Activated CD8-positive, alpha-beta memory T cell treated with anti-CD3 and anti-CD28 coated beads, Interleukin-2, amount 50 U/mL, for 1 hour (primary cell): ENCODE results near the gene PAPPA.

Source experiments
- DNase-seq: peaks from one replicate; pipeline ENCODE4 v3.0.0-alpha.2; 2020; ENCODE audit errors: extremely low read depth

PAPPA gene

DNA sequence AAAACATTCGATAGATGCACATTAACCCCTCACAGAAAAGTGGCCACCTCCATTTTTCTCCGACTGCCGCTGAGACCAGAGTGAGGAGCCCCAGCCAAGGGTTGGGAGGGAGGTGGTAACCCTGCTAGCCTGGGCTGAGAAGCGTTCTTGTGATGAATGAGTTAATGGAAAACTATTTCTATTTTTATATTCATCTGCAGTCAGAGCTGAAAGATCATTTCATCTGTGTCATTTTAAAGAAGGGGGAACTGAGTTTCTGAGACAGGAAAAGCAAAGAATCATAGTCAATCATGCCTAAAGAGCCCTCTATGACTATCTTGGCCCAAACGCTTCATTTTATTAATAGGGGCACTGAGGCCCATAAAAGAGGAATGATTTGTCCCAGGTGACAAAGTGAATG is 229.5 kb downstream of the PAPPA start:
- no peak for DNase-seq

DNA sequence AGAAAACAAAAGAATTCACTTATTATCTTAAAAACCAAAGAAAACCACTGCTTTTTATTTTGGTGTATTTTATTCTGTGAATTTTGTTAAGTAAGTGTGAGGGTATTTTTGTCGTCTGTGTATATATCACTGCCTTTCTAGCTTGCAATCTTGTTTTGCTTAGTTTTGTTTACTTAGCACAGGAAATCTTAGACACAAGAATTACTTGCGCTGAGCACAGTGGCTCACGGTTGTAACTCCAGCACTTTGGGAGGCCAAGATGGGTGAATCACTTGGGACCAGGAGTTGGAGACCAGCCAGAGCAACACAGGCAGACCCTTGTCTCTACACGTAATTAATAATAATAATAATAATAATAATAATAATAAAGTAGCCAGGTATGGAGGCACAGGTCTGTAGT is 230.3 kb downstream of the PAPPA start:
- no peak for DNase-seq

GRCh38 chr9:116387934-116388698 is 234.5 kb downstream of the PAPPA start:
- no peak for DNase-seq

GRCh38 chr9:116389541-116390302 is 236.1 kb downstream of the PAPPA start:
- no peak for DNase-seq

DNA sequence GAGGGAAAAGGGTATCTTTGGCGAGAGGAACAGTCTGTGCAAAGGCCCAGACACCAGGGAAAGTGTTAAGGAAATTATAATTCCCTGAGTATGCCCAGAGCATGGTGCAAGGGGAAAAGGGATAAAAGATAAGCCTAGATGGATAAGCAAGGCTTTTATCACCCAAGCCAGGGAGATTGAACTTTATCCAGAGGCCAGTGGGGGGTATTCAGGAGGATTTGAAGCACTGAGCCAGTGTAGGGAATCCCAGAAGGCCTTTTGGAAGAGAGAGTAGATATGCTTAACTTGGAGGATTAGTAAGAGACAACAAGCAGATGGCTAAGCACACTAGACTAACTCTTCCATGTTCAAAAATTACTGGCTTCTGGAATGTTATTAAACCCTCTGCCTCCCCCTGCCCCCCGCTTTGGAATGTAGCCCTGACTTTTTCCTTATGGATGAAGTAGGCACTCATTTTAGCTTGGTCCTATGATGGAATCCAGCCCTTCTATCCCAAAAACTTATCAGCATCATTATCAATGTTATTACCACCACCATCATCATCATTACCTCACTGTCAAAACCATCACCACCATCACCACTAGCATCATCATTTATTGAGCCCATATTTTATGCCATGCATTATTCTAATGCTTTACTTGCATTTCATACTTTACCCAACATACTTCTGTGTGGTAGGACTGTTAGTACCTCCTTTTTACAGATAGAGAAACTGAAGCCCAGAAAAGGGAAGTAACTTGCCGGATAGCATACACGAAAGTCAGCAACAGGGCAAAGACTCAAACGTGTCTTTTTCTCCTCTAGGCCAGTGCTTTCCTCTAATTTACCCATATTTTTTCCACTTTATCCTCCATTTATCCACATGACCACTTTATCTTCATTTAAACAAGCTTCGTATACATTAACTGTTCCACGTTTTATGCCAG is 237.0 kb downstream of the PAPPA start:
- no peak for DNase-seq

DNA sequence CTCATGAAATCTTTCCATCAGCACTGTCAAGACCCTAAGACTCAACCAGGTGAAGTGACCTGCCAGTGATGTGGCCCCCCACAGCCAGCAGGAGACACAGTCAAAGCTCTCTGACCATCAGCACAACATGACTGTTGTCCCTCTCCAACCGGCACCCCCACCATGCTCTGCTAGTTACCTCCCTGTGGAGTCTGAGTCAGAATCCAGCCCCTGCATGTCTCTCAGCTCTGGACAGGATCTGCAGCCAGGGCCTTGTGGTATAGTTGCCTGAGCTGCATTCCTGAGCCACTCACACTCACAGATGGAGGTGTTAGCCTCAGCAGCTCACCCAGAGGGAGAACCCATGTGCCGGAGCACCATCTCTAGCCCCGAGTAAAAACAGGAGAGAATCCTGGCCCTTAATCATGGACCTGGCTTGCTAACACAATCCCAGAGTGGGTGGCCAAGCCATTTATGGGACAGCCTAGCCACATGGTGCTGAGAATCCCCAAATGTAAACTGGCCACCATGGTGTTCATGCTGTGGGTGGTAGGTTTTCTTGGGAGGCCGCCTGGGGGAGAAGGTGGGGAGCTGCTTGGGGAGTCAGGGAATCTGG is 237.8 kb downstream of the PAPPA start:
- no peak for DNase-seq

DNA sequence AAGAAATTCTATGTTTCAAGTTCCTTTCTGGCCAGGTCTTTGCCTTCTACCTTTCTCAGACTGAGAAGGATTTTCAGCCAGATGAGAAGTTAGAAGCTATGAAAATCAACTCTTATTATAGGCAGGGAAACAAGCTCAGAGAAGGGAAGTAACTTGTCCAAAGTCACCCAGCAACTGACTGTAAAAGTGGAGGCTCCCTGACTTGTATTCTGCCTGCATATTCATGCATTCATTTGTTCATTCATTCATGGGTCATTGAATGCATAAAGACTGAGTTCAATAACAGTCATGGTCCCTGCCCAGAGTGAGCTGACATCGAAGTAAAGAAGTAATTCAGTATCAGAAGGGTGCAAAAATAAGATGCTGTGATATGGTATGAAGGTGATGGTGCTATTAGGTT is 239.6 kb downstream of the PAPPA start:
- DNase-seq = no peak

DNA sequence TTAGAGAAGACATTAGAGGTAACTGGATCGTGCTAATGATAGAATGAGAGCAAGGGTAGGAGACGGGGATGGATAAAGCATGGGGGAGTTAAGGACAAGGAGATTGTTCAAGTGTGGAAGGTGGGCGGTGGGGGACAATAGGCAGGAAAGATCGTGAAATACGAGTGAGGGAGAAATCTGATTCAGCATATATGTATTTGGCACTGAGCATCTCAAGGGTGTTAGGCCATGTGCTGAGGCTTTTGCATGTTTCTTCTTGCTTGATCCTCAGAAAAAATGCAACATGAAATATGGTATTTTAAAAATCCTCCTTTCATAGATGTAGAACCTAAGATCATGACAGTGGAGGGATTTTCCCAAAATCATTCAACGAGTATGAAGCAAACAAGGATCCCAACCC is 240.5 kb downstream of the PAPPA start:
- no peak for DNase-seq

GRCh38 chr9:116394894-116395698 is 241.5 kb downstream of the PAPPA start:
- DNase-seq = no peak

DNA sequence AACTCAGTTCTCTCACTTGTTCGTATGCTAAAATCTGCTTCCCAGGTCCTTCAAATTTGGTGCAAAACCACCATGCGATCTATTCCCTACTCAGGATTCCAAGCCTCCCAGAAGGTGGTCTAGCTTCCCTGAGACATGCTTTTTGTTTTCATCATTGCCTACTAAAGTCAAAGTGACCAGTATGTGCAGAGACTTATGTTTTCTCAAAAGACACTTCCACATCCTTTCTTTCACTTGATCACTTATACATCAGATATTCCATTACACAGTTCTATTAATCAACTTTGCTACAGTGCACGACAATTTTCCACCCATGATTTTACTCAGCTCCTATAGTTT is 242.1 kb downstream of the PAPPA start:
- no peak for DNase-seq

DNA sequence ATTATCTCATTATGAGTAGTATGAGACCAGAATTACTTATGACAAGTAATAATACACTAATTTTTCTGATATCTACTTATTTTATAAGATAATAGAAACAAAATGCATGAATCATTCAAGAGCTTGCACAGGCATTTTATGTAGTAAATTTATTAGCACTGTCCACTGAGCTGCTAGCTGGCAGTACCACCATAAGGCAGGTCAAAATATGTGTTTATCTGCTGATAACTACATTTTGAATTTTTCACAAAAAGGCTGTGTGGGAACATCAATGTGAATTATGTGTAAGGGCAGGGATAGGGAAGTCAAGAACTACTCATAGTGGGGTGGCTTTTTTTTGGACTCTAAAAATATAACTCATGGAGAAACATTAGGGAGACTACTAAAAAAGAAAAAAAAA is 249.6 kb downstream of the PAPPA start:
- no peak for DNase-seq

- DNase-seq = no peak
These were observed 250.6 kb downstream of the PAPPA start for GRCh38 chr9:116404228-116404627.

DNA sequence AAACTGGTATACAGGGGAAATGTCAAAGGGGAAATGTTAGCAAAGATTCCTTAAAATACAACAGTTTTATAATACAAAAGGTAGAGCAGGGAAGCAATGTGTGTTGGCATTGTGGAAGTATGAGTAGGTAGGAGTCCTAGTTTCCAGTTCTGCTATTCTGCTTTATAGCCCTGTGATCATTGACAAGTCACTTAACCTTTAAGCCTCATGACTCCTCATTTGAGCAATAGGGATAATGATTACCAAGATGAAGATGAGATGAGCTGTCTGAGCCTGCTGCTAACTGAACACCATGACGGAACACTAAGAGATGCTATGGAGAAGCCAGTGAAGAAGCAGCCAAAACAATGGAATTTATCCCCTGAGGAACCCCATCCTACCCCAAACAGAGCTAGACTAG is 251.7 kb downstream of the PAPPA start:
- DNase-seq = no peak

DNA sequence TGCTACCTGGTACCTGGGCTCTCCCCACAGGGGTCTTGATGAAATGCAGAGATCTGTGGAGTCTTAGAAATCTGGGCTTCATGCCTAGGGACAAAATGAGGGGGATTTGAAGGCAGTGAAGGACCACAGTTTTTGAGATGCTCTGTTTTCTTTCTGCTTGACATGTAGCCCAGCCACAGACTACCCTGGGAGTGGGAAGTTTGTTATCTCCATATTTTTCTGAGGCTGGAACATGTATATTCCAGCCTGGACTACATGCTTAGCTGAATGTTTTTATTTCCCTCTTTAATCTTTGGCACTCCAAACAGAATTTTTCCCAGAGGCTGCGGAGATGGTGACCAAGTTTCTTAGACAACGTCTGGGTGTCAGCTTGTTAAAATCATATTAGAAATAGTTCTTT is 252.9 kb downstream of the PAPPA start:
- DNase-seq = no peak

GRCh38 chr9:116409129-116409528 is 255.5 kb downstream of the PAPPA start:
- no peak for DNase-seq

DNA sequence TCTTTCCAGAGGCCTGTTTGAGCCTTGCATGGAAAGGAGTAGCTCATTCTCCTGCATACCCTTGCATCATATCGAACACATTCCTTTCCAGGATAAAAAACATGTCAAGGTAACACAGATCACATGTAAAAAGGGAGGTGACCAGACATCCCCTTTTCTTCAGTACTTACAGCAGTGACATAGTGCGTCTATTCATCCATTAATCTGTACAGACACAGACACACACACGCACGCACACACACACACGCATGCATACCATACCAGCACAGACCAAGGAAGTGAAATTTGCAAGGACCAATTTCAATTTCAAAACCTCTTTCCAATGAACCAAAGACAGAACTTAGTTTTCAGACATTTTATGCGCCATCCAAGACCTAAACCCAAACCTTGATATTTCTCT is 256.0 kb downstream of the PAPPA start:
- no peak for DNase-seq

DNA sequence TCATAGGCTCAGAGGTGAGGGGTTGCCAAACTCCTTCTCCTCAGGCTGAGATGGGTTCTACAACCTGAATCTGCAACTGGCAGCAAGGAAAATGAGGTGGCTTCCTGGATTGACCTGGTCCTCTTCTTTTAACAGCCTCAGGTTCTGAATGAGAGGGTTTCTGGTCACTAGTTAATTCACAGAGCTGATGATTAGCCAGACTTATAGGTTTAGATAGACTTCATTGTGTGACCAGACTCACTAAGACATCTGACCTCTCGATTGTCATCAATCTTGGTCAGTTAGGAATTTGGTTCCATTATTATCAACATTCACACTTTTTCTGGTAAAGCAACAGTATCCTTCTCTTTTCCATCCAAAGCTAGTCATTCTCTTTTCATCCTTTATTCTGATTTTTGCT is 257.9 kb downstream of the PAPPA start:
- no peak for DNase-seq

DNA sequence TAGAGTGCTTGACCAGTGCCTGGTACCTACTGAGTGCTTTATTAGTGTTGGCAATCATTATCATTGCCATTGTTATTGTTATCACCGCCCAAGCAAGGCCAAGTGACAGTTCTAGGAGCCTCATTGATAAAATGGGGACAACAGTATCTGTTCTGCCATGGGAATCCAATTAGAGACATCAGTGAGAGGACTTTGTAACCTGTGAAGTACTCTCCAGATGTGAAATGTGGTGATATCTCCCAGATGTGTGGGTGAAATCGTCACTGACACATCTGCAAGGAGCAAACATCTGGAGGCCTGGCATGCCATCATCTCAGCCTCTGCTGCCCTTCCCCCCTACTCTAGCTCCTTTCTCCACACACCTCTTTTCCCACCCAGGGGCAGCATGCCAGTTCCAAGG is 260.8 kb downstream of the PAPPA start:
- DNase-seq = no peak

- no peak for DNase-seq
These were observed 262.8 kb downstream of the PAPPA start for GRCh38 chr9:116416421-116416820.

GRCh38 chr9:116417464-116417863 is 263.9 kb downstream of the PAPPA start:
- no peak for DNase-seq

DNA sequence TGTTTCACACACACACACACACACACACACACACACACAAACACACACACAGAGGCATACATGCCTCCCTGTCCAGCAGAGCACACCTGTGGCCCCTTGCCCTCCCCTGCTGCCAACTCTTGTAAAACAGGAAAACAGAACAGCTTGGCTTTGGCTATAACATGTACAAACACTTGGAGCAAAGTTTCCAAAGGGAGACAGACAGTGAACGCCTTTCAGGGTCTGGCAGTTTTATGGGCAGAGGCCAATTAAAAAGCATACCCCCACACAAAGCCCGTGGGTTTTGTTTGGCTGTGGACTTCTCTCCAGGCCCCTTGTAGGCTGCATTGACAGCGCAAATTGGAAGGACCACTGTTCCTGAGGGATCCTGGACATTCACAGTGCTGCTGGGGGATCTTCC is 265.6 kb downstream of the PAPPA start:
- DNase-seq = no peak
